ENCODE data around the gene MPZL2. TPM values are rescaled to one million over a fixed set of nuclear protein-coding genes. Genes with fewer than 3 reads are reported as not detected.
"Not testable (repeated sequence)": the region's sequence is repeated elsewhere in the genome, so short reads cannot be mapped to it uniquely, and the experiment has no call there.

MPZL2 gene
- 28.3 TPM for polyA plus RNA-seq (ENCODE audit: insufficient read length)
- long read RNA-seq, donor 1, partial matches to known transcripts: 0 of 3 reads
- long read RNA-seq, donor 1, other reads (novel, unspliced or antisense): 0 of 3 reads
- long read RNA-seq, donor 2, partial matches to known transcripts: 0 of 7 reads
- long read RNA-seq, donor 2, other reads (novel, unspliced or antisense): 0 of 7 reads
- long read RNA-seq, donor 3, partial matches to known transcripts: 0 of 5 reads
- long read RNA-seq, donor 3, other reads (novel, unspliced or antisense): 0 of 5 reads
- long read RNA-seq, donor 4, partial matches to known transcripts: 0 of 2 reads
- long read RNA-seq, donor 4, other reads (novel, unspliced or antisense): 0 of 2 reads
- long read RNA-seq, donor 5, transcript MPZL2-201 (6 exons, 2,620 nt): major isoform, 6 of 10 reads
- long read RNA-seq, donor 5, partial matches to known transcripts: 0 of 10 reads
- long read RNA-seq, donor 5, other reads (novel, unspliced or antisense): 0 of 10 reads
- long read RNA-seq, donor 6, partial matches to known transcripts: 0 of 5 reads
- long read RNA-seq, donor 6, other reads (novel, unspliced or antisense): 0 of 5 reads
- long read RNA-seq, donor 7, partial matches to known transcripts: 0 of 10 reads
- long read RNA-seq, donor 7, other reads (novel, unspliced or antisense): 0 of 10 reads
- long read RNA-seq, donor 8, partial matches to known transcripts: 0 of 4 reads
- long read RNA-seq, donor 8, other reads (novel, unspliced or antisense): 0 of 4 reads

DNA sequence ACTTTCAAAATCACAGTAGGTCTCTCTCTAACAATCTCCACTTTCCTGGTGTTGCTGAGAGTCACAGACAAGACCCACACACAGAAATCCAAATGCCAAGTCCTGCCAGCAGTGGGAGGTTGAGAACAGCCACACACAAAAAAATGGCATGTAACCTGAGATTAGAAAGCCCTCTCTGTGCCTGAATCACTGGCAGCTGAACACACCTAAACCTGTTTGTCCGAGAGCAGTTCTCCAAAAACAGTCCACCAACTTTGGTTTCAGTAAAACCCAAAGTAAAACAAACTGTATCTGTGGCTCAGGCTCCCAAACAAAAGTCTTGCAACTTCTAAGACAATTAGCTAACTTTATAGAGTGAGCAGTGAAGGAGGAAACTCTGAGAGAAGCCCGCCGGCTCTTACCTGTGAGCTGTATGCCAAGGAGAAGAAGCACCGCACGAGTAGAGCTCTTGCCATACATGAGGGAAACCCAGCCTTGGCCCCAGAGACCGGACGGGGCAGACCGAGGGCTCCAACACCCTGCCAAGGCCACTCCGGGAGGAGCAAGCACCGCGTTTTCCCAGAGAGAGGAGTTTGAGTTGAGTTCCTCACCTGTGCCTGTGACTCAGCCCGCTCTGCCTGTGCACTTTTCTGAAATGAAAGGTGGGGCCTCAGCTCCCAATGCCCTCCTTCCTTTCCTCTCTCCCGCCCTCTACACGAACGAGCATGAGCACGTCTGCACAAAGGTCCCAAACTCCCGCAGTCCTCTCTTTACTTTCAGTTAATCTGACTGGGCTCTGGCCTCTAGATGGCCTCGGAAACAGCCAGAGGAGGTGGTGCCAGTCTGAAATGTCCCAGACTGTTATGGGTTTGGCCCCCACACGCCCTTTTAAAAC lies at the start of gene MPZL2:
TSS of gene MPZL2 (minus strand) at position 603 of the 874 bp plus-strand sequence. CDS start at position 459, 144 bp downstream.
- DNase-seq: peak; percentile 48

DNA sequence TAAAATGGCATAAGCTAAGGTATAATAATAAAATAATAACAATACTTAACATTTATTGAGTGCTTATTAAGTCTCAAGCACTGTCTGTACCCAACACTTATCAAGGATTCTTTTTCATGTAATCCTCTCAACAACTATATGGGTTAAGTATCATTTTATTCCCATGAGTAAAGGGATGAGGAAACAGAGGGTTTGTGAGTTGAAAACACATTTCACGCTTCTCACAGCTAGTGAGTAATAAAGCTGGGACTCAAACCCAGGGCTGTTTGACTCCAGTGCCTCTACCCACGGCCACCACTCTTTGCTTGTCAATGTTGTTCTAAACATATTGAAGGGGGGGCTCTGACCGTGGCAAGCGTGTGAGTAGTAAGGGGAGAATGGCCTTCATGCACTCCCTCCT lies 49.1 kb upstream of the MPZL2 start:
- DNase-seq: no peak

DNA sequence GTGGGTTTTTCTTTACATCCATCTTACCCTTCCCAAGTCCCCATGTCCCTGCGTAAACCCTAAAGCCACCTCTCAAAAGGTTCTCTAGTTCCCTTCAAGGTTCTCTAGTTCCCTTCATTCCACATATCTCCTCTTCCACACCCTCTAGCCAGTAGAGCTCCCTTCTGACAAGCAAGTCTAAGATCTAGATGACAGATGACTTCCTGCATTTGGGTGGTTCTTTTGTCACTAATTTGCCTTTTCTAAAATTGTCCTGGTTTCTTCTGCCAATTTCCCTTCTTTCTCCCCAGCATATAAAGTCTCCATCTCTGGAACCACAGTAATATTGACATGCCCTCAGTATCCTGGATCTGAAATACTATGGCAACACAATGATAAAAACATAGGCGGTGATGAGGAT lies 48.2 kb upstream of the MPZL2 start:
- no peak for DNase-seq

DNA sequence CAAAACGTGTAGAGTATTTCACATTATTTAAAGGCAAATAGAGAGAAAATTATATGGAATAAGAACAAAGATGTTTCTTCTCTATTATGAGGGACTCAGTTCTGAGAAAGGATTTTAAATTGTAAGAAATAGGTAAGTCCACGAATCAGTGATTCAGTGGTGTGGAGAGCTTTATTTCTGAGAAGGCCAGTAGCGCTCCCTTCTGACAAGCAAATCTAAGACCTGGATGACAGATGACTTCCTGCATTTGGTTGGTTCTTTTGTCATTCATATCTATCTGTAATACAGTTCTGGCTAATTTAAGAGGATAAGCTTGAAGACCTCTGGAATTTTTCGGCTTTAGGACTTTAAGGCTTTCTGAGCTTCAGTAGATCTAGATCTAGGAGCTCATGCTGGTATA lies 47.4 kb upstream of the MPZL2 start:
- DNase-seq: no peak

DNA sequence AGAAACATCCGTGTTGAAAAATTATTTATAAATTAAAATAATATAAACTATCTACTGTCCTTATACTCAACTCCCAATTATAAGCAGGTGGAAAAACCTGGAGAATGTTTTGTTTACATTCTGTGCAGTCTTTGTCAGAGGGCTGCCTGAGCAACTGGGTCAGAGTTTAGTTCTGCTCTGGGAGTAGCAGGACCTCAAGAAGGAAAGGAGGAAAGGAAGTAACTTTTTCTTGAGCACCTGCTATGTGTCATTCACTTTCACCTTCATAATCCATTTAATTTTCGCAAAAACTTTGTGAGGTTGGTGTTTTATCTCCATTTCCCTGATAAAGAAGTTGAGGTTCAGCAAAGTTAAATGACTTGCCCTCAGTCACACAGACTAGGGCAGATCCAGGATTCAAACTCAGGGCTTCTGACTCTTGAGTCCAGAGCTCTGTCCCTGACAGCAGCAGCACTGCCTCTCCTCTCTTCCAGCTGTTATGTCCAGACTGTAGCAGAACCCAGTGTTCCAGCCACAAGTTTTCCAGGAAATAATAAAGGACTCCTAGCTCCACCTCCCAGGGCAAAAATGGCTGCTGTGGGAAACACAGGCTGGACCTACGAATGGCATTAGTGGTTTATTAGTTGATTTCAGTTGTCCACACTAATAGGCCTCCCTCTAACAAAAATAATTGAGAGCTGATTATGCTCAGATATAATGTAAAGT lies 46.8 kb upstream of the MPZL2 start:
- no peak for DNase-seq

DNA sequence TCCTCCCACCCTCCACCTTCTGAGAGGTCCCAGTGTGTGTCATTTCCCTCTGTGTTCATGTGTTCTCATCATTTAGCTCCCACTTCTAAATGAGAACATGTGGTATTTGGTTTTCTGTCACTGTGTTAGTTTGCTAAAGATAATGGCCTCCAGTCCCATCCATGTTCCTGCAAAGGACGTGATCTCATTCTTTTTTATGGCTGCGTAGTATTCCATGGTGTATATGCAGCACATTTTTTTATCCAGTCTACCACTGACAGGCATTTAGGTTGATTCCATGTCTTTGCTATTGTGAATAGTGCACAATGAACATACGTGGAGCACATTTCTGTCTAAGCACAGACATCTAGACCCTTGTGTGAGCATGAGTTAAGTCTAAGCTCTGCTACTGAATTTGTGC lies 46.2 kb upstream of the MPZL2 start:
- DNase-seq: no peak

DNA sequence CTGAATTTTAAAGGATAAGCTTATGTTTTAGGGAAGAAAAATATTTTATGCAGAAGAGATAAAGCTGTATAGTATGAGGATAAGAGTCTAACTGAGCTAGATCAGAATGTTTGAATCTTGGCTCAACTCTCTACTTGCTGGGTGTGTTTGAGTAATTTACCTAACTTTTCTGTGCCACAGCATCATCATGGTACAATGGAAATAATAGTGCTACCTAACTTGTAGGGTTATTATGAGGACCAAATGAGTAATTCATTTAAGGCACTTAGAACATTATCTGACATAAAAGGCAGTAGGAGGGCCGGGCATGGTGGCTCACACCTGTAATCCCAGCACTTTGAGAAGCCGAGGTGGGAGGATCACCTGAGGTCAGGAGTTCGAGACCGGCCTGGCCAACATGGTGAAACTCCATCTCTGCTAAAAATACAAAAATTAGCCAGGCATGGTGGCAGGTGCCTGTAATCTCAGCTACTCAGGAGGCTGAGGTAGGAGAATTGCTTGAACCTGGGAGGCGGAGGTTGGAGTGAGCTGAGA lies 45.0 kb upstream of the MPZL2 start:
- DNase-seq: not testable (repeated sequence)

DNA sequence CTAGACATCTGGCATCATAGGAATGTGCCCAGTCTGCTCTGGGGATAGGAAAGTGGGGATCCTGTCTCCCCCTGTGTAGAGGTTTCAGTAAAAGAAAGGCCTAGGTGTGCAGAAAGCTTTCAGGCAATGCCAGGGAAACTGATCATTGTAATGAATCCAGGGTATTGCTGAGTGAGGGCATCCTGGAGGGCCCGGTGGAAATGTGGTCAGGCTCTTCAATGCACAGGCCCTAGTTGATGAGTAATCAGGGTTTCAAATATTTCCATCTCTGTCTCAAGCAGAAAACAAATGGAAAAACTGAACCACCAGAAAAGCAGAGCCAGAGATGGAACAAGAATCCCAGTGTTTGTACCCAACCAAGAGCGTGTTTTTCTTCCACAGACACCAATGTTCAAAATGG lies 42.5 kb upstream of the MPZL2 start:
- no peak for DNase-seq

DNA sequence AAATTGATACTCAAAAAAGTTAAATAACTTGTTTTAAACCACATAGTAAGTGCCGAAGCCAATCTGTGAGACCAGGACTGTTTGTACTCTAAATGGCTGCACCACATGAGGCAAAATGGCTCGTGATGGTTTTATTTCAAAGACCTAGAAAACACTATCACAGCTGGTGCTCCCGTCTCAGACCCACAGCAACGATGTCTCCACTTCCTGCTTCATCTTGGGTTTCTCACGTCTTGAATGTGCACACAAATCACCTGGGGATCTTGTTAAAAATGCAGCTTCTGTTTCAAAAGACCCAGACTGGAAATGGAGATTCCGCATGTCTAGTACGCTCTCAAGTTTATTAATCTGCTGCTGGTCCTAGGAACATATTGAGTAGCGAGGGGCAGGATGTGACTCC lies 41.6 kb upstream of the MPZL2 start:
- DNase-seq: no peak

DNA sequence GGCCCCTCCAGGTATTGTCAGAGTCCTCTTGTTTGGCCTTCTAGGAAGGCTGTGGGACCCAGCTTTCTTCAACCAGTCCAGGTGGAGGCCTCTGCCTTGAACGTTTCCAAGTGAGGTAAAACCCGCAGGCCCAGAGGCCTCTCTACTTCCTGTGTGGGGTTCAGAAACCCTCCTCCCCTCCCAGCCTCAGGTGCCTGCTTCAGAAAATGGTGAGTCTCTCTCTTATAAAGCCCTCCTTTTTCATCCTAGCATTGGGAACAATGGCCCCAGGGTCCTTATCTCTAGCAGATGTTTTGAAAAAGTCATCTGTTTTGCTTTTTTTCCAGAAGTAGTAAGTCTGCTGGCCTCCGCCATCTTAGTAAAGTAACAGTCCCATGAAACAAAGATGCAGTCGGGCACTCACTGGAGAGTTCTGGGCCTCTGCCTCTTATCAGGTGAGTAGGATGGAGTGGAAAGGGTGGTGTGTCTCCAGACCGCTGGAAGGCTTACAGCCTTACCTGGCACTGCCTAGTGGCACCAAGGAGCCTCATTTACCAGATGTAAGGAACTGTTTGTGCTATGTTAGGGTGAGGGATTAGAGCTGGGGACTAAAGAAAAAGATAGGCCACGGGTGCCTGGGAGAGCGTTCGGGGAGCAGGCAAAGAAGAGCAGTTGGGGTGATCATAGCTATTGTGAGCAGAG lies 40.6 kb upstream of the MPZL2 start, which contains the start of gene CD3E:
TSS of gene CD3E (plus strand) at position 163 of the 681 bp plus-strand sequence. CDS start at position 386, 223 bp downstream.
- DNase-seq: no peak

DNA sequence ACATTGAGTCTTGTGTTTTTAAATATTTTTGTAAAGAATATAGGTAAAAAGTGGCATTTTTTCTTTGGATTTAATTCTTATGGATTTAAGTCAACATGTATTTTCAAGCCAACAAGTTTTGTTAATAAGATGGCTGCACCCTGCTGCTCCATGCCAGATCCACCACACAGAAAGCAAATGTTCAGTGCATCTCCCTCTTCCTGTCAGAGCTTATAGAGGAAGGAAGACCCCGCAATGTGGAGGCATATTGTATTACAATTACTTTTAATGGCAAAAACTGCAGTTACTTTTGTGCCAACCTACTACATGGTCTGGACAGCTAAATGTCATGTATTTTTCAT lies 40.1 kb upstream of the MPZL2 start:
- no peak for DNase-seq

DNA sequence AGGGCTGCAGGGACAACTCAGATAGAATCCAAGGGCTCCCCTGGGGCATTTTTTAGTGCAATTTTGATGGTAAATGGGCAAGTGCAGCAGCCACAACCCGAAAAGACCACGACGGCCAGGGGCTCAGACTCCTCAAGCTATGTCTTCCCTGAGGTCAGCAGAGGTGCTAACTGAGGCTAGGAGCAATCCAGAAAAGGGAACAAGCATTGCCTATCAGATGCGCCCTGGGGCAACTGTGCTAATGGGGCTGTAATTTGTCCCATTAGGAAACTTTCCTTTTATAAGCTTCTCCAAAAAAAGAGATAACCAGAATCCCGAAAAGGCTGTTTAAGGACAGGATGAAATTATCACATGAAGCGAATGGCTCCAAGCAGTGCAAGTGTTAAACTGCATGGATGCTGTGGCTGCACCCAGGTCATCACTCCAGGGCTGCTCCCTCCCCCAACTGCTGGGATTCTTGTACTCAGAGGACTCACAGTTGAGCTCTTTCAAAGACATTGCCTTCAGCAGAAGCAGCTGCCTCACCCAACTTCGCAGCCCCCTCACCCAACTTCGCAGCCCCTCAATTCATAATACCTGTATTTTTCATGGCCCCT lies 37.6 kb upstream of the MPZL2 start:
- DNase-seq: no peak

DNA sequence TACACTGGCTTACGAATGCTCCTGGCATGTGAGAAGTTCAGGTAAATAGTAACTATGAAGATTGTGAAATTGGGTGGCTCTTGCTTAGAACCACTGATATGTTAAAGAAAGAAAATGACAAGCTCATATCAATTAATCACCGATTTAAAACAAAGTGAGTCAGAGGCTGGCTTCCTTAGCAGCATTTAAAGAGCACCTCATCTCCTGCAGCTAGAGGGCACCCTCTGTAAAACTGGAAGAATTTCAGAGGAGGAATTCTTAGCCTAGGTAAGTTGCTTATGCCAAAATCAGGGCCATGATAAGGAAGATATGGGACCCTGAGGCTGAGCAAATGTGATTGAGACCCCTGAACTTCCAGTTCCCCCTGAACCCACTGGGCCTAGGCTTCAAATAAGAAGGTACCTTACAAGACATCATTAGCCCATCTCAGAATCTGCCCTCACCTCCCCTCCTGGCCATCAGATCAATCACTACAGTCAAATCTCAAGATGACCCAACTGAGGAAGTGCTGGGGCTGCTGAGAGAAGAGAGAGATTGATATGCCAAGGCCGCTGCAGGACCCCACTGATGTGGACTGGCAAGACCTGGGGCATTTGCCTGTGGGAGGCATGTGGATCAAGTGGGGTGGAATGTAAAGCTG lies 31.8 kb upstream of the MPZL2 start:
- no peak for DNase-seq

DNA sequence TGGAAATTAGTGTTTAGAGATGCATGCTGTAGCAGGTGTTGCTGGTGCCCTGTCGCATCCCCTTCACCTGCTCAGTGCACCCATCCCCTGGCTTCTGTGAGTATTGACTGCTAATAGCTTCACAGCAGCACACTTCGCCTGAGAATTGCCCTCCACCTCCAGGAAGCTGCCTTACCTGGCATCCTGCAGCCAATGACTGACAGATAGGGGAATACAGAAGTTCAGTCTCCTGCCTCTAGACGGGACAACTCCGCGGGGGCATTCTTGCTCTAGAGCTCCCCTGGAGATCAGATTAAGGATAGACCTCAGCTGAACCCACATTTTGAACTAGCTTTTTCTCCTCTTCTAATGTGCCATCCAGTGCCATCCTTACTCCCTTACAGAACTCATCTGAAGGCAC lies 31.1 kb upstream of the MPZL2 start:
- DNase-seq: no peak

DNA sequence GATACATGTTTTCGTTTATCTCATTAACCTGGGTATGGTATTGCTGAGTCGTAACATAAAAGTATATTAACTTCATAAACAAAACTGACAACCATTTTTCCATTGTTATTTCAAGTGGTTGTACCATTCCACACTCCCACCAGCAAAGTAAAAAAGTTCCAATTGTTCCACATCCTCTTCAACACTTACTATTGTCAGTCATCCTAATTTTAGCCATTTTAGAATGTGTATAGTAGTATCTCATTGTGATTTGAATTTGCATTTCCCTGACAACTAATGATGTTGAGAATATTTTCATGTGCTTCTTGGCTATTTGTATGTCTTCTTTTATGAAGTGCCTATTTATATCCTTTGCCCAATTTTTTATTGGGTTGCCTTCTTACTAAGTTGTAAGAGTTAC lies 30.0 kb upstream of the MPZL2 start:
- no peak for DNase-seq

DNA sequence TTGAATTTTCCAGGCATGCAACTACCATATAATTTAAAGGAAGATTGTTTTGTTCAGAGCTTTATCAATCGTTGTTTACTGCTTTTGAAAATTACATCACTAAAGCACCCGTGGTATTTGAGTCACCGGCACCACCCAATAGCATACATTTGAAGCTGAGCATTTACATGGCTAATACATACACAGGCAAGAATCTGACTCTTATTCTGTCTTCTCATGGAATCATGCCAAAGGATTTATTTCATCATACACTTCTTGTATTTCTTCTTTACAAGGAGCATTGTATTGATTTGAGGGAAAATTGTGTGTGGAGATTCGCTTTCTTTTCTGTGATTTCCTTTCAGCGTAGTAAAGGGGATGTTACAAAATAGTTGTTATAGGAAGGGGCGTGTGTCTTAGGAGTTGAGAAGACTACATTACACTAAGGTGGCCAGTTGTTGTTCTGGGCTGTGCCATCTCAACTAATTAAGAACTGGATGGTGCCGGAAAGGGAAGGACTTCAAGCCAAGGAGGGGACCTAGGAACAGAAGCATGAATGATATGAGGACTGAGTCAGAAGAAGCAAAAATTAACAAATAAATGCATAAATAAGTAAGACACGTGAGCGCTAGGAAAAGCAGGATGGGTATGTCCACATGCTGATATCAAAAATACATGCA lies 27.5 kb upstream of the MPZL2 start:
- DNase-seq: no peak

DNA sequence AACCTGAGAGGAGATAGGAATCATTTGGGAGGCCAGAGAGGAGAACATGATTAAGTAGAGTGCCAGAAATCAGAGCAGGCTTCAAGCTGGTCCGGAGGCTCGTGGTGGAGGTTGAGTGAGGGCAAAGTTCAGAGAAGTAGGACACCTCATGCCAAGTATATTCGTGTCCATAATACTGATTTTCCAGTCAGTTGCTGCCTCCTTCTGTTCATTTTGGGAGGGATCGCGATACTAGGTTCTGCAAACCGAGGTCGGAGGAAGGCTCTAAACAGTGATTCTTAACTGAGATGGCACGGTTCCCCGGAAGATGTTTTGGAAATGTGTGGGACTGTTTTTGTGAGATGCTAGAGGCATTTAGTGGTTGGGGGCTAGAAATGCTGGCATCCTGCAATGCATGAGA lies 26.8 kb upstream of the MPZL2 start:
- DNase-seq: no peak

DNA sequence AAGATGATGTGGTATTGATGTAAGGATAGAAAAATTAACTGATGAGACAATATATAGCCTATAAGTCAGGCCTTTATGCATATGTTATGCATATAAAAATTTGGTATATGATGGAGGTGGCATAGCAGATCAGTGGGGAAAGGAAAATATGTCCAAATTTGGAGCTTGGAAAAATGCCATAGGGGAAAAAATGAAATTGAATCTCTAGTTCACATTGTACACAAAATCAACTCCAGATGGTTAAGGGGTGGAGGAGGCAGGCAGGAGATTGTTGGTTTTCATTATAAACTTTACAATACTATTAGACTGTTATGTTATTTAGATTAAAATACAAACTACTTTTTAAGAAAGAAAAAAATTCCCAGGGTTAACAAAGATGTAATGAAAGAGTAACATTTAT lies 25.3 kb upstream of the MPZL2 start:
- DNase-seq: no peak

DNA sequence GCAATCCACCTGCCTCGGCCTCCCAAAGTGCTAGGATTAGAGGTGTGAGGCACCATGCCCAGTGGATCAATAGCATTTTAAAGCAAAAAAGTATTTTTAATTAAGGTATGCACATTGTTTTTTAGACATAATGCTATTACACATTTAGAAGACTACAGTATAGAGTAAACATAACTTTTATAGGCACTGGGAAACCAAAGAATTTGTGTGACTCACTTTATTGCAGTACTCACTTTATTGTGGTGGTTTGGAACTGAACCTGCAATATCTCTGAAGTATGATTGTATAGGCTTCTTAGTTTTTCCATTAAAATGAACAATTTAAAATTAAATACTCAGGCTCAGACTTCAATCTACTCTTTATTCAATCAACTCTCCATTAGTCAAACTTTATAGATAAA lies 22.9 kb upstream of the MPZL2 start:
- DNase-seq: no peak

DNA sequence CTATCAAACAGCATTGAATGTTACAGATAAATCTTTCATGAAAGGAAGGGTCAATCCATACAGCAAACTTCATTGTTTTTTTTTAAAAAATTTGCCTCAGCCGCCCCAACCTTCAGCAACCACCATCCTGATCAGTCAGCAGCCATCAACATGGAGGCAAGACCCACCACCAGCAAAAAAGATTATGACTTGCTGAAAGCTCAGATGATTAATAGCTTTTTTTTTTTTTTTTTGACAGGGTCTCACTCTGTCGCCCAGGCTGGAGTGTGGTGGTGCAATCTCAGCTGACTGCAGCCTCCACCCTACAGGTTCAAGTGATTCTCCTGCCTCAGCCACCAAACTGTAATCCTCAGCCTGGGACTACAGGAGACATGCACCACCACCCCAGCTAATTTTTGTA lies 22.4 kb upstream of the MPZL2 start:
- DNase-seq: no peak
